NCI-H345 (cell line): ENCODE measurements around the gene RASSF5.
"Not testable (repeated sequence)": the region's sequence is repeated elsewhere in the genome, so short reads cannot be mapped to it uniquely, and the experiment has no call there.

Experiments used
- DNase-seq: peaks from one replicate; lab custom pipeline; 2025; lab: John Stamatoyannopoulos, UW

The RASSF5 gene

GRCh38 chr1:206586501-206587445, 79.4 kb downstream of the RASSF5 start:
- DNase-seq = no peak

- DNase-seq = no peak
Observed at GRCh38 chr1:206587904-206588303, 80.6 kb downstream of the RASSF5 start.

GRCh38 chr1:206588492-206588891, 81.2 kb downstream of the RASSF5 start:
- DNase-seq = no peak

GRCh38 chr1:206589206-206589605, 81.9 kb downstream of the RASSF5 start:
- DNase-seq = no peak

GRCh38 chr1:206590025-206590758, 82.9 kb downstream of the RASSF5 start:
- no peak for DNase-seq

GRCh38 chr1:206591226-206591625, 83.9 kb downstream of the RASSF5 start:
- no peak for DNase-seq

GRCh38 chr1:206591696-206592095, 84.4 kb downstream of the RASSF5 start:
- DNase-seq = no peak

GRCh38 chr1:206593351-206593925, 86.1 kb downstream of the RASSF5 start:
- no peak for DNase-seq

GRCh38 chr1:206595581-206596318, 88.4 kb downstream of the RASSF5 start:
- DNase-seq = no peak

GRCh38 chr1:206596319-206596666, 89.0 kb downstream of the RASSF5 start:
- DNase-seq = no peak

- DNase-seq = no peak
Observed at GRCh38 chr1:206600527-206600926, 93.2 kb downstream of the RASSF5 start.

- no peak for DNase-seq
Observed at GRCh38 chr1:206604861-206605260, 97.5 kb downstream of the RASSF5 start.

- DNase-seq = no peak
Observed at GRCh38 chr1:206606867-206607266, 99.5 kb downstream of the RASSF5 start.

GRCh38 chr1:206608108-206608698, 100.9 kb downstream of the RASSF5 start:
- peak; percentile 15 for DNase-seq

GRCh38 chr1:206609229-206609991, 102.1 kb downstream of the RASSF5 start:
- no peak for DNase-seq

GRCh38 chr1:206612129-206612876, 105.0 kb downstream of the RASSF5 start, which contains the start of gene EIF2D:
Gene EIF2D, minus strand, starts transcription at chr1:206612465. Its CDS starts 123 bp downstream, at chr1:206612342.
- DNase-seq = peak; percentile 96

- not testable (repeated sequence) for DNase-seq
Observed at GRCh38 chr1:206626396-206626795, 119.1 kb downstream of the RASSF5 start.

GRCh38 chr1:206628916-206629315, 121.6 kb downstream of the RASSF5 start:
- DNase-seq = no peak

- DNase-seq = peak; percentile 80
Observed at GRCh38 chr1:206631085-206631509, 123.8 kb downstream of the RASSF5 start.

GRCh38 chr1:206633708-206634121, 126.4 kb downstream of the RASSF5 start:
- no peak for DNase-seq
